ENCODE data around the gene CDH7.

CDH7 gene

DNA sequence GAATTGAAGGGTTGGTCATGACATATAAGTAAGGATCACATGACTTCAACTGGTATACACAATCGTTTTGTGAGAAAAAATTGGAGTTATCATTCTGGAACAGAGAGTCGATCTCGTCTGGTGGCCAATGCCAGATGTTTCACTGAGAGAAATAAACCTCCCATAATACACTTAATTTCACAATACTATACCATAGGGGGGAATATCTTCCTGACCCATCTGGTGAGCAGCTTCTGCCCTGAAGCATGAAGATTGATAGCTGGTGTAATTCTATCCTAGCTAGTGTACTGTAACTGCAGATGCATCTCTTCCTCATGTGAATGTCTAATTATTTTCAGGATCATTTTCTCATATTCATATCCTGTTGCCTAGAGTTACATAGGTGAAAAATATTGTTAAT is 15.7 kb upstream of the CDH7 start:
- Histone ChIP-seq H4K20me1 (ENCODE audit: insufficient read depth, low read length) (no peaks in the 10 kb centered on the region), H3K9me3 (ENCODE audit: insufficient read depth, low read length, severe bottlenecking) (no peaks in the 10 kb centered on the region), H3K27ac (ENCODE audit: low read length) (no peak overlapping the region), H3K79me2 (ENCODE audit: insufficient read depth, low read length) (no peaks in the 10 kb centered on the region), H3K9ac (ENCODE audit: low read depth, low read length) (no peak overlapping the region), H3K36me3 (ENCODE audit: insufficient read depth, low read length) (no peaks in the 10 kb centered on the region), H3K4me1 (ENCODE audit: insufficient read depth, low read length) (no peaks in the 10 kb centered on the region), H3K27me3 (ENCODE audit: insufficient read depth, low read length, poor library complexity) (no peaks in the 10 kb centered on the region), H3K4me3 (ENCODE audit: low read depth in 1 of 2, low read length in 2 of 2) (no peak overlapping the region), H3K4me2 (ENCODE audit: insufficient read depth, low read length) (no peak overlapping the region), H2AFZ (ENCODE audit: low read depth, low read length) (no peak overlapping the region)
- TF ChIP-seq, protein P1, sequence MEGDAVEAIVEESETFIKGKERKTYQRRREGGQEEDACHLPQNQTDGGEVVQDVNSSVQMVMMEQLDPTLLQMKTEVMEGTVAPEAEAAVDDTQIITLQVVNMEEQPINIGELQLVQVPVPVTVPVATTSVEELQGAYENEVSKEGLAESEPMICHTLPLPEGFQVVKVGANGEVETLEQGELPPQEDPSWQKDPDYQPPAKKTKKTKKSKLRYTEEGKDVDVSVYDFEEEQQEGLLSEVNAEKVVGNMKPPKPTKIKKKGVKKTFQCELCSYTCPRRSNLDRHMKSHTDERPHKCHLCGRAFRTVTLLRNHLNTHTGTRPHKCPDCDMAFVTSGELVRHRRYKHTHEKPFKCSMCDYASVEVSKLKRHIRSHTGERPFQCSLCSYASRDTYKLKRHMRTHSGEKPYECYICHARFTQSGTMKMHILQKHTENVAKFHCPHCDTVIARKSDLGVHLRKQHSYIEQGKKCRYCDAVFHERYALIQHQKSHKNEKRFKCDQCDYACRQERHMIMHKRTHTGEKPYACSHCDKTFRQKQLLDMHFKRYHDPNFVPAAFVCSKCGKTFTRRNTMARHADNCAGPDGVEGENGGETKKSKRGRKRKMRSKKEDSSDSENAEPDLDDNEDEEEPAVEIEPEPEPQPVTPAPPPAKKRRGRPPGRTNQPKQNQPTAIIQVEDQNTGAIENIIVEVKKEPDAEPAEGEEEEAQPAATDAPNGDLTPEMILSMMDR (IDR thresholded peaks at IDR 0.05; ENCODE audit: borderline replicate concordance, extremely low read depth, low read length, poor library complexity, severe bottlenecking): no peak
- TF ChIP-seq EZH2 (IDR thresholded peaks at IDR 0.05; ENCODE audit: borderline replicate concordance, low read depth, low read length, severe bottlenecking): no peak
- DNase-seq (no peak), ATAC-seq (ENCODE audit: insufficient read depth, low read depth) (no peak)

DNA sequence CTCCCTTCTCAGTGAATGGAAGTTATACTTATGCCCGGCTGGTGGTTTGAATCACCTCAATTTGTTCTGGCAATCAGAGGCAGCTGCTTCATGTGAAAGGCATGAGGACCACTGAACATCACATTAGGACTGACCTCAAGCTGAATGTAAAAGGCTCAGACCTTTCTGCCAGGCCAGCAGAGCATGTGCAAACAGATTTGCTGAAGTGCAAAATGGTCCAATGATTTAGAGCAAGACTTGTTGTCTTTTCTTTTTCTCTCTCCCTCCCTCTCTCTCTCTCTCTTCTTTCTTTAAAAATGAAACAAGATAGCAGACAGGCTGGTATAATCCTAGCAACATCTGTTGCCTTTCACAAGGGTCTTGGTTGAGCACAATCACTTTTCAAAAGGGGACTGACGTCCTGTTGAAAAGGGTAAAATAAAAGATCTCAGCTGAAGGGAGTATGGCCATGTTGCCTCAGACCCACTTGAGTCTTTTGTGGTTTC is 13.3 kb upstream of the CDH7 start:
- no peaks in the 10 kb centered on the region for H3K9me3 ChIP-seq (ENCODE audit: insufficient read depth, low read length, severe bottlenecking)
- no peak for ATAC-seq (ENCODE audit: insufficient read depth, low read depth)
- no peak overlapping the region for H3K4me2 ChIP-seq (ENCODE audit: insufficient read depth, low read length)
- H3K27ac ChIP-seq (ENCODE audit: low read length): no peak overlapping the region
- H4K20me1 ChIP-seq (ENCODE audit: insufficient read depth, low read length): no peaks in the 10 kb centered on the region
- no peak for DNase-seq
- TF ChIP-seq, protein P1 (IDR thresholded peaks at IDR 0.05; ENCODE audit: borderline replicate concordance, extremely low read depth, low read length, poor library complexity, severe bottlenecking): no peak
- no peak for TF ChIP-seq EZH2 (IDR thresholded peaks at IDR 0.05; ENCODE audit: borderline replicate concordance, low read depth, low read length, severe bottlenecking)
- no peaks in the 10 kb centered on the region for H3K79me2 ChIP-seq (ENCODE audit: insufficient read depth, low read length)
- H3K9ac ChIP-seq (ENCODE audit: low read depth, low read length): no peak overlapping the region
- no peak overlapping the region for H3K4me3 ChIP-seq (ENCODE audit: low read depth in 1 of 2, low read length in 2 of 2)
- no peaks in the 10 kb centered on the region for H3K27me3 ChIP-seq (ENCODE audit: insufficient read depth, low read length, poor library complexity)
- no peaks in the 10 kb centered on the region for H3K4me1 ChIP-seq (ENCODE audit: insufficient read depth, low read length)
- no peak overlapping the region for H2AFZ ChIP-seq (ENCODE audit: low read depth, low read length)
- H3K36me3 ChIP-seq (ENCODE audit: insufficient read depth, low read length): no peaks in the 10 kb centered on the region

DNA sequence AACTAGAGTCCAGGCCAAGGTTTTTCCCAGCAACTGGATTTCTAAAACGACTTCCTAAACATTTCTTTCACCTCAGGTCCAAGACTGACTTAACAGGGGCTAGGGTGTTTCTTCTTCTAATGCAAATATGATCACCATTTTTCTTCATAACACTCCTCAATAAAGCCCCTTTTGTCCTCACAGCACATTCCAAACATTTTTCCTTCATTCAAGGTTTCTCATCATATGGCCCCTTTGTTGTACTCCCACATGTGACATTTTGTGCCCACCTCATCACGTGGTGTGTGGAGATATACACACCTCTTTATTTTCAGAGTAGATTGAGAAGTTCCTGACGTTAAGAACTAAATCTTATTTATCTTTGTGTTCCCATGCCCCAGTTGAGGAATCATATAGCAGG is 3.9 kb upstream of the CDH7 start:
- Histone ChIP-seq H3K9me3 (ENCODE audit: insufficient read depth, low read length, severe bottlenecking) (no peaks in the 10 kb centered on the region), H3K9ac (ENCODE audit: low read depth, low read length) (no peak overlapping the region), H3K27me3 (ENCODE audit: insufficient read depth, low read length, poor library complexity) (no peaks in the 10 kb centered on the region), H3K79me2 (ENCODE audit: insufficient read depth, low read length) (no peaks in the 10 kb centered on the region), H3K4me3 (ENCODE audit: low read depth in 1 of 2, low read length in 2 of 2) (no peak overlapping the region), H3K4me2 (ENCODE audit: insufficient read depth, low read length) (no peak overlapping the region), H3K4me1 (ENCODE audit: insufficient read depth, low read length) (no peaks in the 10 kb centered on the region), H2AFZ (ENCODE audit: low read depth, low read length) (no peak overlapping the region), H4K20me1 (ENCODE audit: insufficient read depth, low read length) (no peaks in the 10 kb centered on the region), H3K36me3 (ENCODE audit: insufficient read depth, low read length) (no peaks in the 10 kb centered on the region), H3K27ac (ENCODE audit: low read length) (no peak overlapping the region)
- no peak for TF ChIP-seq EZH2 (IDR thresholded peaks at IDR 0.05; ENCODE audit: borderline replicate concordance, low read depth, low read length, severe bottlenecking)
- TF ChIP-seq, protein P1 (IDR thresholded peaks at IDR 0.05; ENCODE audit: borderline replicate concordance, extremely low read depth, low read length, poor library complexity, severe bottlenecking): no peak
- ATAC-seq (ENCODE audit: insufficient read depth, low read depth): no peak
- DNase-seq: no peak

DNA sequence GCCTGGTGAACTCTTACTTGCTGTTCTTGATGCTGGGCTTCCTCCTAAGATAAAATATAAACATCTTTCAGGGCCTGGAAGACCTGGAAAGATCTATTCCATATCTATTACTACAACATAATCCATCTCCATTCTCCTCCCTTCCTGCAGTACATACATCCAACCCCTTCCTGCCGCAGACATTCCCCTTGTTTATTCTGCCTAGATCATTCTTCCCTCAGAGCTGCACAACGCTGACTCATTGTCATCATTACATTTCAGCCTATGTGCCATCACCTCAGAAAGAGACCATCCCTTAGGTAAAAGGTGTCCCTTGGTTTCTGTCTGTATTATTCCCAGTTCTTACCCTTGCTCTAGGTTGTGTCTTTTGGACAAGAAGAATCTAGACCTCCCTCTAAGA is 2.5 kb upstream of the CDH7 start:
- ATAC-seq (ENCODE audit: insufficient read depth, low read depth): no peak
- H3K27me3 ChIP-seq (ENCODE audit: insufficient read depth, low read length, poor library complexity): no peaks in the 10 kb centered on the region
- H3K4me1 ChIP-seq (ENCODE audit: insufficient read depth, low read length): no peaks in the 10 kb centered on the region
- H2AFZ ChIP-seq (ENCODE audit: low read depth, low read length): no peak overlapping the region
- H3K36me3 ChIP-seq (ENCODE audit: insufficient read depth, low read length): no peaks in the 10 kb centered on the region
- H4K20me1 ChIP-seq (ENCODE audit: insufficient read depth, low read length): no peaks in the 10 kb centered on the region
- no peak overlapping the region for H3K4me3 ChIP-seq (ENCODE audit: low read depth in 1 of 2, low read length in 2 of 2)
- H3K9me3 ChIP-seq (ENCODE audit: insufficient read depth, low read length, severe bottlenecking): no peaks in the 10 kb centered on the region
- H3K79me2 ChIP-seq (ENCODE audit: insufficient read depth, low read length): no peaks in the 10 kb centered on the region
- TF ChIP-seq, protein P1 (IDR thresholded peaks at IDR 0.05; ENCODE audit: borderline replicate concordance, extremely low read depth, low read length, poor library complexity, severe bottlenecking): no peak
- no peak for TF ChIP-seq EZH2 (IDR thresholded peaks at IDR 0.05; ENCODE audit: borderline replicate concordance, low read depth, low read length, severe bottlenecking)
- H3K4me2 ChIP-seq (ENCODE audit: insufficient read depth, low read length): no peak overlapping the region
- no peak for DNase-seq
- no peak overlapping the region for H3K9ac ChIP-seq (ENCODE audit: low read depth, low read length)
- H3K27ac ChIP-seq (ENCODE audit: low read length): no peak overlapping the region

All from DND-41 (cell line).